Chondrocyte (in vitro differentiated cells): ENCODE results near the gene CARS2. TPM values are rescaled to one million over a fixed set of nuclear protein-coding genes. Genes with fewer than 3 reads are reported as not detected.

Source experiments
- DNase-seq: peaks from one replicate; pipeline ENCODE4 v3.0.0; 2021; ENCODE audit warnings: mixed read lengths, low spot score
- H3K27ac Mint-ChIP-seq: one replicate; pipeline ENCODE4 v1.8.0; 2021; ENCODE audit warnings: mild to moderate bottlenecking, moderate library complexity, mixed read lengths; ENCODE audit not compliant: unreplicated experiment
- H3K27me3 Mint-ChIP-seq: 2 replicates; pipeline ENCODE4 v1.8.0; 2021; ENCODE audit warnings: low read depth, mixed read lengths
- H3K36me3 Mint-ChIP-seq: 2 replicates; pipeline ENCODE4 v1.8.0; 2021; ENCODE audit warnings: low read depth, mixed read lengths
- H3K4me1 Mint-ChIP-seq: 2 replicates; pipeline ENCODE4 v1.8.0; 2021; ENCODE audit warnings: low read depth, mild to moderate bottlenecking, mixed read lengths
- H3K4me3 Mint-ChIP-seq: one replicate; pipeline ENCODE4 v1.8.0; 2021; ENCODE audit warnings: mild to moderate bottlenecking, moderate library complexity, mixed read lengths; ENCODE audit not compliant: unreplicated experiment
- H3K9me3 Mint-ChIP-seq: 2 replicates; pipeline ENCODE4 v1.8.0; 2021; ENCODE audit warnings: low read depth, mixed read lengths
- total RNA-seq: library from RNA; stranded (reverse); gene quantifications from 3 replicates; pipeline ENCODE4 v1.2.1, GENCODE V29; 2021
- TF ChIP-seq, protein P1 (sequence below): fragments of 200-600 bp; sonication (generic); IDR thresholded peaks from 2 replicates; pipeline ENCODE4 v1.5.0; 2021; ENCODE audit warnings: antibody characterized with exemption, mild to moderate bottlenecking, moderate library complexity

The CARS2 gene
- total RNA-seq, 1 donor from 2014 or later, result 60.2 TPM

DNA sequence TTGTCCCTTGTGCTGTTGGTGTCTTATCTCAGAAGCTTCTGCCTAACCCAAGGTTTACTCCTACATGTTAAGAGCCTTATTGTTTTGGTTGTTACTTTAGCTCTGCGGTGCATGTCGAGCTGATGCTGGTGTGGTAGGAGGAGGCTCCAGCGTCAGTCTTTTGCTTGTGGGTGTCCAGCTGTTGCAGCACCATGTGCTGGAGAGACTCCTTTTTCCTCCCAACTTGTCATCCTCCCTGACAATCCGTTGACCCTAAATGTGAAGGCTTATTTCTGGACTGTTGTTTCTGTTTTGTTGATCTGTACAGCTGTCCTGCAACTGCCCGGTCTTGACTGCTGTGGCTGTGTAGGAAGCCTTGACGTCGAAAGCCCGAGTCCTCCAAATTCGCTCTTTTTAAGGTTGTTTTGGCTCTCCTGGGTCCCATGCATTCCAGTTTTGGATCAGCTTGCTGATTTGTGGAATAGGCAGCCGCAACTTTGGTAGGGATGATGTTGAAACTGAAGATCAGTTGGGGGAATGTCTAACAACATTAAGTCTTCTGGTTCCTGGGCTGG is 75.3 kb downstream of the CARS2 start:
- DNase-seq, result no peak
- H3K27ac Mint-ChIP-seq, result no peak overlapping the region
- peaks cover 10% of the 10 kb centered on the region for H3K36me3 Mint-ChIP-seq
- H3K9me3 Mint-ChIP-seq, result no peaks in the 10 kb centered on the region
- TF ChIP-seq, protein P1, sequence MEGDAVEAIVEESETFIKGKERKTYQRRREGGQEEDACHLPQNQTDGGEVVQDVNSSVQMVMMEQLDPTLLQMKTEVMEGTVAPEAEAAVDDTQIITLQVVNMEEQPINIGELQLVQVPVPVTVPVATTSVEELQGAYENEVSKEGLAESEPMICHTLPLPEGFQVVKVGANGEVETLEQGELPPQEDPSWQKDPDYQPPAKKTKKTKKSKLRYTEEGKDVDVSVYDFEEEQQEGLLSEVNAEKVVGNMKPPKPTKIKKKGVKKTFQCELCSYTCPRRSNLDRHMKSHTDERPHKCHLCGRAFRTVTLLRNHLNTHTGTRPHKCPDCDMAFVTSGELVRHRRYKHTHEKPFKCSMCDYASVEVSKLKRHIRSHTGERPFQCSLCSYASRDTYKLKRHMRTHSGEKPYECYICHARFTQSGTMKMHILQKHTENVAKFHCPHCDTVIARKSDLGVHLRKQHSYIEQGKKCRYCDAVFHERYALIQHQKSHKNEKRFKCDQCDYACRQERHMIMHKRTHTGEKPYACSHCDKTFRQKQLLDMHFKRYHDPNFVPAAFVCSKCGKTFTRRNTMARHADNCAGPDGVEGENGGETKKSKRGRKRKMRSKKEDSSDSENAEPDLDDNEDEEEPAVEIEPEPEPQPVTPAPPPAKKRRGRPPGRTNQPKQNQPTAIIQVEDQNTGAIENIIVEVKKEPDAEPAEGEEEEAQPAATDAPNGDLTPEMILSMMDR, result no peak
- H3K4me1 Mint-ChIP-seq, result peaks cover 35% of the 10 kb centered on the region
- no peaks in the 10 kb centered on the region for H3K27me3 Mint-ChIP-seq
- no peak overlapping the region for H3K4me3 Mint-ChIP-seq

DNA sequence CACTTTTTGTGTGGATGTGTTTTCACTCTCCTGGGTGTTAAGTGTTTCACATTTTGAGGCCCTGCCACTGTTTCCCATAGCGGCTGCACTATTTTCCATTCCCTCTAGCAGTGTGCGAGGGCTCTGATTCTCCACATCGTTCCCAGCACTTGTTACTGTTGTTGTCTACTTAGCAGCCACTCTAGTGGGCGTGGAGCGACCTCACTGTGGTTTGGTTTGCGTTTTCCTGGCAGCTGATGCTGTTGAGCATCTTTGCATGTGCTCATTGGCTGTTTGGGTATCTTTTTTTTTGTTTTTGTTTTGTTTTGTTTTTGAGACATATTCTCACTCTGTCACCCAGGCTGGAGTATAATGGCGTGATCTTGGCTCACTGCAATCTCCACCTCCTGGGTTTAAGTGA is 76.2 kb downstream of the CARS2 start:
- TF ChIP-seq, protein P1, result no peak
- no peak for DNase-seq
- H3K4me3 Mint-ChIP-seq, result no peak overlapping the region
- H3K9me3 Mint-ChIP-seq, result no peaks in the 10 kb centered on the region
- H3K36me3 Mint-ChIP-seq, result peaks cover 6% of the 10 kb centered on the region
- peak overlapping the region; percentile 18 for H3K27ac Mint-ChIP-seq
- H3K4me1 Mint-ChIP-seq, result peaks cover 34% of the 10 kb centered on the region
- no peaks in the 10 kb centered on the region for H3K27me3 Mint-ChIP-seq

DNA sequence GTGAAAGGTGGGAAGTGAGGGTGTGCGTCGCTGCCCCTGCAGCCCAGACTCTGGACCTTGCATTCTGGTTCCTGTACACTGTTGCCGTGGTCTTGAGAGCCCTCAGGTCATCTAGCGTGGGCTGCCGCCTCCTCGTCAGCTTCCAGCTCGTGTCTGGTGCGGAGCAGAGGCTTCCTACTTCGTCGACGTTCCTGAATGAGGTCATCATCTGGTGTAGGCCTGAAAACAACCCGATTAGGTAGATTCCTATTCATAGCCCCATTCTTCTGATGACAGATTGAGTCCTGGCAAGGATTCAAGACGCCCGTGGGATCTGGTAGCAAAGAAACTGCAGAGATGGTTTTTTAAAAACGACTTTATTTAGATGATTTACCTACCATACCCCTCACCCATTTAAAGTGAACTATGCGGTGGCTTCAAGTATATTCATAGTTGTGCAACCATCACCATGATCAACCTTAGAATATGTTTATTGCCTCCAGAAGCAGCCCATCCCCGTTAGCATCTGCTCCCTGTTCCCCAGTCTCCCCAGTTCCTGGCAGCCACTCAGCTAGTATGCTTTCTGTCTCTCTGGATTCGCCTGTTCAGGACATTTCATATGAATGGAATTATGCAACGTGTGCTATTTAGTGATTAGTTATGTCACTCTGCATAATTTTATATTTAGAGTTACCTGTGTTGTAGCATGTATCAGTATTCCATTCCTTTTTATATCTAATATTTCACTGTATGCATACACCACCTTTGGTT is 76.8 kb downstream of the CARS2 start:
- TF ChIP-seq, protein P1, result no peak
- peak overlapping the region; percentile 78 for H3K27ac Mint-ChIP-seq
- peaks cover 3% of the 10 kb centered on the region for H3K36me3 Mint-ChIP-seq
- H3K4me3 Mint-ChIP-seq, result no peak overlapping the region
- no peaks in the 10 kb centered on the region for H3K27me3 Mint-ChIP-seq
- H3K9me3 Mint-ChIP-seq, result no peaks in the 10 kb centered on the region
- DNase-seq, result no peak
- H3K4me1 Mint-ChIP-seq, result peaks cover 28% of the 10 kb centered on the region

DNA sequence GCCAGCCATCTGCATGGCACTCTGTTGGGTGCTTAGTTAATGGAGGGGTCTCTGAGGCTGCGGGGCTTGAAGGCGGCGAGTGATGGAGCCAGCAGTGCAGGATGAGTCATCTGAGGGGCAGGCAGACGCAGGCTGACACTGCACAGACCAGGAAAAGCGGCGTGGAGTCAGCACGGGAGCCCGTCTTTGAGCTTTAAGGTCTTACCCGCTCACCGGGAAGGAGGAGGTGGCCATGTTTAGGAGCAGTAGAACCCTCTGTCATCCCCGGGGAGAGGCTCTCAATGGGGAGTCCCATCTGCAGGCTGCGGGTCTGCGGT is 77.5 kb downstream of the CARS2 start:
- Mint-ChIP-seq H3K36me3 (peaks cover 3% of the 10 kb centered on the region), H3K27me3 (no peaks in the 10 kb centered on the region), H3K4me1 (peaks cover 24% of the 10 kb centered on the region), H3K27ac (peak overlapping the region; percentile 78), H3K9me3 (no peaks in the 10 kb centered on the region), H3K4me3 (no peak overlapping the region)
- TF ChIP-seq, protein P1, result no peak
- no peak for DNase-seq

DNA sequence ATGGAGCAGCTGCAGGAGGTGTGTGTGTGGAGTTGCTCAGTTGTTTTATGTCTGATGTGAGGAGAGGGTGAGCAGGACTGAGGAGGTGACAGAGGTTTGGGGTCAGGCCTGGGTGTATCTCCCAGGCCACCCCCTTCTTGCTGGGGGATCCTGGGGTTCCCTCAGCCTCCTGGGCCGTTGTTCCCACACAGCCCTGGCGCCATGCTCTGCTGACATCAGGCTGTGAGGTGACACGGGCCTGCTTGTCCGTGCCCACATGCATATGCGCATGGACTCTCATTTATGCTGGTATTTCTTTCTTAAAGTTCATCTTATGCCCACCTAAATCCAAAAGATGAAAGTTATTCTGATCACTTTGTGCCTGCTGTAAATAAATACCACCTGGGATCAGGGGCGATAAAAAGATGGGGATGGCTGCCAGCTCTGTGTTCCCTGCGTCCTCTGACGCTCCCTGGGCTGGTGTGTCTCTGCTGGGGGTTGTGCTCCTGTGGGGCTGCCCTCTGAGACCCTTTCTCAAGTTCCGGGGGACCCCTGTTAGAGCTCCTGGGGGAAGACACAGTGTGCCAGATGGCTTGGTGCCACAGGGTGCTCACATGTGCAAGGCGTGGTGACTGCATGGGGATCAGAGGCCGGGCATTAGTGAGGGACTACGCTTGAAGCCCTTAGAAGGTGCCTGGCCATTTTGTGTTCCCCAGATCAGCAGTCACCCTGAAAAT is 78.0 kb downstream of the CARS2 start:
- Mint-ChIP-seq H3K4me1 (peaks cover 24% of the 10 kb centered on the region), H3K27me3 (no peaks in the 10 kb centered on the region), H3K4me3 (no peak overlapping the region), H3K27ac (peak overlapping the region; percentile 78), H3K9me3 (no peaks in the 10 kb centered on the region), H3K36me3 (peaks cover 3% of the 10 kb centered on the region)
- DNase-seq, result no peak
- TF ChIP-seq, protein P1, result no peak
